GM19467 (cell line): ENCODE results near the gene AURKAIP1.
A peak's percentile ranks its signal among the peaks of the same experiment; 100 is the strongest.
"Not testable (repeated sequence)": the region's sequence is repeated elsewhere in the genome, so short reads cannot be mapped to it uniquely, and the experiment has no call there.

Source experiments
- ATAC-seq: cut with Tn5 transposase; IDR thresholded peaks from one replicate; pipeline ENCODE4 v1.9.1; 2021; ENCODE audit warnings: mild to moderate bottlenecking, moderate library complexity; ENCODE audit not compliant: unreplicated experiment

The AURKAIP1 gene

DNA sequence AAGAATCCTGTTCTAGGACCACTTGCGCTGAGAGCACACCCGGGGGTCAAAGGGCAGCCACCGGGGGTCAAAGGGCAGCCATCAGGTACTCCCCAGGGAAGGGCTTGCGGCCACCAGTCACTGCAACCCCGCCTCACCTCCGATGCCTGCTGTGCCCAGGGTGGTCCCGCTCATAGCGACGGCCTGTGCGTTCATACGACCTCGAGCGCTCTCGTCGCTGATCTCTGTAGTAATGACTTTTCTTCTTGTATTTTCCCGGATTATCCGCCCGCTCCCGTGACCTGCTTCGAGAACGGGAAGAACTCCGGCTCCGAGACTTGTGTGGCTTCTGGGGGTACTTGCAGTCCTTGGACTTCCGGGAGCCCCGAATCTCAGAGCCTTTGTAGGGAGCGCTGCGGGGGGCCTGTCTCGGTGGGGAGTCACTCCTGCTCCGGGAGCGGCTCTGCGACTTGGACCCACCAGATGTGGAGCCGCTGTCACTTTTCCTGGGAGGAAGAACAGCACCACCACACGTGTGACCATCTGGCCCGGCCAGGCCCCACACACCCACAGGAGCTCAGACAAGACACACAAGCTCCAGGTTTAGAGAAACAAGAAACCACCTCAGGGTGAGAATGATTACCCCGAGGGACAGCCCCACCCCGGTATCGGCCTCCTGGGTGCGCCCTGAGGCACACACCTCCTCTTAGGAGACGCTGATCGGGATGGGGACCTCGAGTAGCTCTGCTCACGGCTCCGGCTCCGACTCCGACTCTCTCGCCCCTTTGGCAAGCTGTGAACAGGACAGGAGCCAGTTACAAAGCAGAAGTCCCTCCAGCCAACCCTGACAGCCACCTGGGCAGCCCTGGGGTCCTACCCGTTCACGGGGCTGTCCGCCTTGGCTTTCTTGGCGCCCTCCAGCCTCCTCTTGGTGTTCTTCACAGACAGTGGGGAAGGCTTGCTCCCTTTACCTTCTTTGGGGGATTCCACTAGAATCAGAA lies 12.4 kb upstream of the AURKAIP1 start:
- ATAC-seq: no peak

GRCh38 chr1:1385931-1386330 lies 10.9 kb upstream of the AURKAIP1 start:
- no peak for ATAC-seq

DNA sequence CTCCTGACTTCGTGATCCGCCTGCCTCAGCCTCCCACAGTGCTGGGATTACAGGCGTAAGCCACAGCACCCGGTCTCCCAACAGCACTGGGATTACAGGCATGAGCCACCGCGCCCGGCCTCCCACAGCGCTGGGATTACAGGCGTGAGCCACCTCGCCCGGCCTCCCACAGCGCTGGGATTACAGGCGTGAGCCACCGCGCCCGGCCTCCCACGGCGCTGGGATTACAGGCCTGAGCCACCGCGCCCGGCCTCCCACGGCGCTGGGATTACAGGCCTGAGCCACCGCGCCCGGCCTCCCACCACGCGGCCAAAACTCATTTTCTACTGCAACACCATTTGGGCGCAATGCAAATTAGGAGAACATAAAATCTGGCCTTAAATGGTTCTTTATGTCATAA lies 10.3 kb upstream of the AURKAIP1 start:
- not testable (repeated sequence) for ATAC-seq

DNA sequence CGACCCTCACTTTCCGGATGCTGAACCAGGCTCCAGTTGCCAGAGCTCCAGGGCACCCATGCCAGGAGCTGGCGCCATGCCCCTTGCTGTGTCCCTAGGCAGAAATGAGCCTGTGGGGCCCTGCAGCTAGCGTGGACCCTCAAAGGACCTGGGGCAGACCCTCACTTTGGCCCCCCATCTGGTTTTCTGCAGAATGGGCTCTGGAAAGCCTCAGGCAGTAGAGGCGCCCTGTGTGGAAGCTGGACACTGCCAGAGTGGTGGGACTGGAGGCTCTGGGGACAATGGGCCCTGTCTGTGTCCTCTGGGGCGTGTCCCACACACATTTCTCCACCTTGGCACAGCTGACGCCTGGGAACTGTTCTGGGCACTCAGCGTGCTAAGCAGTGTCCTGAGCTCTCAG lies 6.3 kb upstream of the AURKAIP1 start:
- ATAC-seq: no peak

- ATAC-seq: no peak
Observed at GRCh38 chr1:1380860-1381259, 5.9 kb upstream of the AURKAIP1 start.

GRCh38 chr1:1377540-1378205 lies 2.7 kb upstream of the AURKAIP1 start:
- no peak for ATAC-seq

DNA sequence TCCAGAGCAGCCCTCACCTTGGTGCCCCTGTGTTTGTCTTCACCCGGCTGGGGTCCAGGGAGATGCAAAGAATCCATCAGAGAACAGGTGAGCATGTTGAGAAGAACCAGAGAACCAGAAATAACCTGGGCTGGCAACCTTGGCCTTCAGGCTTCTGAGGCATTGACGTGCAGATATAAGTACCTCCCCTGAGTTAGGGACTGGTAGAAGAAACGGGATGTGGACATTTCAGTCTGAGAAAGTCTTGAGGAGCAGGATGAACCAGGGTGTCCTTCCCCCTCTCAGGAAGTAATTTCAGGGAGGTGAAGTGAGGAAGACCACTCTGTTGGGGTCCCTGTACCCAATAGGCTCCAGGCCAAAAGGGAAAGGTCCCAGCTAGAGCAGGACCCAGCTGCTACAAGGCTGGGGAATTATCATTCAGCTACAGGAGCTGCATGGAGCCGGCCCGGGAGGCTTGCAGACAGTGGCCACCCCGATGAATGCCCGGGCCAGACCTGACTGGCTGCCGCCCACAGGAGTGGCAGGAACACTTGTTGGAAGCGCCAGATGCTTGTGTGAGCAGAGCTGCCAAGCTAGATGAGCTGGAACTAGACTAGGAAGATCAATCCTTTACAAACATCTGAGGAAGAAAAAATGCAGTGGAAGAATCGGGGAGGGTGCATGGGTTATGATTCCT lies 1.7 kb upstream of the AURKAIP1 start:
- ATAC-seq: no peak

DNA sequence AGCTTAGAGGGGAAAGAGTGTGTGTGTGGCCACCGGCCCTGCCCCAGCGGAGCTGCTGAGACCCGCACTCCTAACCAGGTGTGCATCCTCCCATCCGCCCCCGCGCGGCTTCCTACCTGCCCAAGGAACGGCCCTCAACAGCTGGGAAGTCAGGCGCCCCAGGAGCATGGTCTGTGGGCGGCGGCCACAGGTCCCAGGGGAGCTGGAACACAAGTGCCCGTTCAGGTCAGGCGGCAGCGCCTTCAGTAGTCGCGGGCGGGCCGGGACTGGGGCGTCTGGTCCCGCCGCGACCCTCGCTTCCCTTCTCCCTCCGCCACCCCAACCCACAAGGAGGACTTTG lies 448 bp downstream of the AURKAIP1 start:
- peak; percentile 1 for ATAC-seq

GRCh38 chr1:1373815-1374588 lies 1.0 kb downstream of the AURKAIP1 start:
- no peak for ATAC-seq

DNA sequence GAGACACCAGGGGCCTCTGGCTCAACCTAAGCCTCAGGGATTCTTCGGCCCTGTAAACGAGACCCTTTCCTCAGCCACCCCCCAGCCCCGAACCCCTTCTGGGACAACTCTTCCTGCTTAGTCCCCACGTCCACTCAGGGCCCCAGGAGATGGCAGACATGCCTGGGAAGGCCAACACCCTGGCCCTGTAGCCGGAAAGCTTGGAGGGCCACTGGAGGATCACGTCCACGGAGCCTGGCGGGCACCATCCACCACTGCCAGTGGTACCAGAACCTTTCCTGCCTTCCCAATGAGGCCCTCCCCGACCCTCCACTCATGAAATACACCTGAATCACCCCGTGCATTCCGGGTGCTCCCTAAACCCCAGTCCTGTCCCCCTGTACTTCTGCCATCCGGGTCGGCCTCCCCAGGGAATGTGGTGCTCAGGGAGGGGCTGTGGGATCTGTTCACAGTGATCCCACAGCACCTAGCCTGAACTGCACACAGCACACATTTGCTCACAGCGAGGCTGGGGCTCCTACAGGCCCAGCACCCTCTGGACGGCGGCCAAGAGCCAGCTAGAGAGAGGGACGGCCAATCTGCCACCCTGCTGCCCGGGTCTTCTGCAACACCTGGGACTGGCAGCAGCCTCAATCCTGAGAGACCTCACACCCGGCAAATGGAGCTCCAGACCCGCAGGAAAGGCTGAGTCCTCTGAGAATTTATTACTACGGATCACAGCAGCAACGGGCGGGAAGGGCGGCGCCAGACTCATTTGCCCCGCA lies 1.8 kb downstream of the AURKAIP1 start:
- ATAC-seq: no peak

GRCh38 chr1:1371746-1372711 lies 3.0 kb downstream of the AURKAIP1 start:
- ATAC-seq: no peak

GRCh38 chr1:1371364-1371745 lies 3.7 kb downstream of the AURKAIP1 start:
- ATAC-seq: no peak

GRCh38 chr1:1370771-1371300 lies 4.2 kb downstream of the AURKAIP1 start:
- no peak for ATAC-seq

GRCh38 chr1:1370094-1370493 lies 4.9 kb downstream of the AURKAIP1 start:
- ATAC-seq: not testable (repeated sequence)

DNA sequence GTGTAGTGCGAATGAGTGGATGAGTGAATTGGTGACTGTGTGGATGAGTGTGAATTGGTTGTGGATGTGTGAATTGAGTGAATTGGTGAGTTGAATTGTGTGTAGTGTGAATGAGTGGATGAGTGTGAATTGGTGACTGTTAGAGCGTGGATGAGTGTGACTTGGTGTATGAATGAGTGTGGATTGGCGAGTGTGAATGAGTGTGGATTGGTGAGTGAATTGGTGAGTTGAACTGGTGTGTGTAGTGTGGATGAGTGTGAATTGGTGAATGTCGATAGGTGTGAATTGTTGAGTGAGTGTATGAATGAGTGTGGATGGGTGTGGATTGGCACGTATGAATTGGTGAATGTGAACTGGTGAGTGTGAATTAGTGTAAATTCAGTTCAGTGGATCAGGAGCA lies 7.7 kb downstream of the AURKAIP1 start:
- no peak for ATAC-seq

- no peak for ATAC-seq
Observed at GRCh38 chr1:1366699-1367066, 8.3 kb downstream of the AURKAIP1 start.

DNA sequence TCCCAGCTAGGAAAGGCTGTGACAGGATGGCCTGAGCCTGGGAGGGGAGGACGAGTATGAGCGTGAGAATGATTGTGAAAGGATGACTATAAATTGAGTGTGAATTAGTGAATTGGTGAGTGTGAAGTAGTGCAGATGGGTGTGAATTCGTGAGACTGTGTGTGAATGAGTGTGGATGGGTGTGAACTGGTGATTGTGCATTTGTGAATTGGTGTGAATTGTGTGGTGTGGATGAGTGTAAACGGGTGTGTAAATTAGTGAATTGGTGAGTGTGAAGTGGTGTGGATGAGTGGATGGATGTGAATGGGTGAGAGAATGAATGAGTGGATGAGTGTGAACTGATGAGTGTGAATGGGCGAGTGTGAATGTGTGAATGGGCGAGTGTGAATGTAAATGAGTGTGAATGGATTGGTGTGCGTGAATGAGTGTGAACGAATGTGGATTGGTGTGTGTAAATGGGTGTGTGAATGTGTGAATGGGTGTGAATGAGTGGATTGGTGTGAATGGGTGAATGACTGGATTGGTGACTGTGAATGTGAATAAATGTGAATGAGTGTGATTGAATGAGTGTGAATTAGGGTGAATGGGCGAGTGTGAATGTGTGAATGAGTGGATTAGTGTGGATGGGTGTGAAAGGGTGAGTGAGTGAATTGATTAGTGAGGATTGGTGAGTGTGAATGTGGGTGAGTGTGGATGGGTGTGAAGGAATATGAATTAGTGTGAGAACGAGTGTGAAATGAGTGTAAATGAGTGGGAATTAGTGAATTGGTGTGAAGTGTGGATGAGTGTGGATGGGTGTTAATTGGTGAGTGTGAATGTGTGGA lies 8.9 kb downstream of the AURKAIP1 start:
- no peak for ATAC-seq

GRCh38 chr1:1364266-1364665 lies 10.7 kb downstream of the AURKAIP1 start:
- ATAC-seq: no peak
